ENCODE data around the gene CFAP221.
"Not testable (repeated sequence)": the region's sequence is repeated elsewhere in the genome, so short reads cannot be mapped to it uniquely, and the experiment has no call there.

The CFAP221 gene

GRCh38 chr2:119605096-119605495 is 60.8 kb downstream of the CFAP221 start:
- no peak for TF ChIP-seq ZFX (IDR thresholded peaks at IDR 0.05)
- TF ChIP-seq, protein P1, sequence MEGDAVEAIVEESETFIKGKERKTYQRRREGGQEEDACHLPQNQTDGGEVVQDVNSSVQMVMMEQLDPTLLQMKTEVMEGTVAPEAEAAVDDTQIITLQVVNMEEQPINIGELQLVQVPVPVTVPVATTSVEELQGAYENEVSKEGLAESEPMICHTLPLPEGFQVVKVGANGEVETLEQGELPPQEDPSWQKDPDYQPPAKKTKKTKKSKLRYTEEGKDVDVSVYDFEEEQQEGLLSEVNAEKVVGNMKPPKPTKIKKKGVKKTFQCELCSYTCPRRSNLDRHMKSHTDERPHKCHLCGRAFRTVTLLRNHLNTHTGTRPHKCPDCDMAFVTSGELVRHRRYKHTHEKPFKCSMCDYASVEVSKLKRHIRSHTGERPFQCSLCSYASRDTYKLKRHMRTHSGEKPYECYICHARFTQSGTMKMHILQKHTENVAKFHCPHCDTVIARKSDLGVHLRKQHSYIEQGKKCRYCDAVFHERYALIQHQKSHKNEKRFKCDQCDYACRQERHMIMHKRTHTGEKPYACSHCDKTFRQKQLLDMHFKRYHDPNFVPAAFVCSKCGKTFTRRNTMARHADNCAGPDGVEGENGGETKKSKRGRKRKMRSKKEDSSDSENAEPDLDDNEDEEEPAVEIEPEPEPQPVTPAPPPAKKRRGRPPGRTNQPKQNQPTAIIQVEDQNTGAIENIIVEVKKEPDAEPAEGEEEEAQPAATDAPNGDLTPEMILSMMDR (conservative IDR thresholded peaks at IDR 0.05), result no peak
- no peak overlapping the region for H3K27ac ChIP-seq

GRCh38 chr2:119606674-119607073 is 62.4 kb downstream of the CFAP221 start:
- no peak overlapping the region for H3K27ac ChIP-seq
- TF ChIP-seq, protein P1 (conservative IDR thresholded peaks at IDR 0.05), result no peak
- TF ChIP-seq ZFX (IDR thresholded peaks at IDR 0.05), result no peak

GRCh38 chr2:119608553-119608952 is 64.3 kb downstream of the CFAP221 start:
- H3K27ac ChIP-seq, result no peak overlapping the region
- no peak for TF ChIP-seq ZFX (IDR thresholded peaks at IDR 0.05)
- TF ChIP-seq, protein P1 (conservative IDR thresholded peaks at IDR 0.05), result no peak

DNA sequence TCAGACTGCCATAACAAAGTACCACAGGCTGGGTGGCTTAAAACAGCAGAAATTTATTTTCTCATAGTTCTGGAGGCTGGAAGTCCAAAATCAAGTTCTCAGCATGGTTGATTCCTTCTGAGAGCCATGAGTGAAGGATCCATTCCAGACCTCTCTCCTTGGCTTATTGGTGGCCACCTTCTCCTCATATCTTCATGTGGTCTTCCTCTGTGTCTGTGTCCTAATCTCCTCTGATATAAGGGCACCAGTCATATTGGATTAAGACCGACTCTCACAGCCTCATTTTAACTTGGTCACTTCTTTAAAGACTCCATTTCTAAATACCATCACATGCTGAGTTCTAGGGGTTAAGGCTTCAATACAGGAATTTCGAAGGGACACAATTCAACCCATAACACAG is 65.1 kb downstream of the CFAP221 start:
- no peak for TF ChIP-seq ZFX (IDR thresholded peaks at IDR 0.05)
- TF ChIP-seq, protein P1 (conservative IDR thresholded peaks at IDR 0.05), result no peak
- H3K27ac ChIP-seq, result no peak overlapping the region

DNA sequence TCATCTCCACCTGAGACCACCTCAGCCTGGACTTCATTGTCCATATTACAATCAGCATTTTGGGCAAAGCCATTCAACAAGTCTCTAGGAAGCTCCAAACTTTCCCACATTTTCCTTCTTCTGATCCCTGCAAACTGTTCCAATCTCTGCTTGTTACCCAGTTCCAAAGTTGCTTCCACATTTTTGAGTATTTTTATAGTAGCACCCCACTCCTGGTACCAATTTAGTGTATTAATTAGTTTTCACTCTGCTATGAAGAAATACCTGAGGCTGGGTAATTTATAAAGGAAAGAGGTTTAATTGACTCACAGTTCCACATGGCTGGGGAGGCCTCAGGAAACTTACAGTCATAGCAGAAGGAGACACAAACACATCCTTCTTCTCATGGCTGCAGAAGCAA is 69.9 kb downstream of the CFAP221 start:
- not testable (repeated sequence) for H3K27ac ChIP-seq

GRCh38 chr2:119616421-119616820 is 72.2 kb downstream of the CFAP221 start:
- H3K27ac ChIP-seq, result no peak overlapping the region
- TF ChIP-seq ZFX (IDR thresholded peaks at IDR 0.05), result no peak
- TF ChIP-seq, protein P1 (conservative IDR thresholded peaks at IDR 0.05), result no peak

GRCh38 chr2:119617455-119617854 is 73.2 kb downstream of the CFAP221 start:
- H3K27ac ChIP-seq, result no peak overlapping the region
- TF ChIP-seq, protein P1 (conservative IDR thresholded peaks at IDR 0.05), result no peak
- TF ChIP-seq ZFX (IDR thresholded peaks at IDR 0.05), result no peak

DNA sequence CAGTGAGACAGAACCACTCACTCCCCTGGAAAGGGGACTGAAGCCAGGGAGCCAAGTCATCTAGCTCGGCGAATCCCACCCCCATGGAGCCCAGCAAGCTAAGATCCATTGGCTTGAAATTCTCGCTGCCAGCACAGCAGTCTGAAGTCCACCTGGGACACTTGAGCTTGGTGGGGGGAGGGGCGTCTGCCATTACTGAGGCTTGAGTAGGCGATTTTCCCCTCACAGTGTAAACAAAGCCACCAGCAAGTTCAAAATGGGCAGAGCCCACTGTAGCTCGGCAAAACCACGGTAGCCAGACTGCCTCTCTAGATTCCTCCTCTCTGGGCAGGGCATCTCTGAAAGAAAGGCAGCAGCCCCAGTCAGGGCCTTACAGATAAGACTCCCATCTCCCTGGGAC is 74.5 kb downstream of the CFAP221 start:
- H3K27ac ChIP-seq, result not testable (repeated sequence)

DNA sequence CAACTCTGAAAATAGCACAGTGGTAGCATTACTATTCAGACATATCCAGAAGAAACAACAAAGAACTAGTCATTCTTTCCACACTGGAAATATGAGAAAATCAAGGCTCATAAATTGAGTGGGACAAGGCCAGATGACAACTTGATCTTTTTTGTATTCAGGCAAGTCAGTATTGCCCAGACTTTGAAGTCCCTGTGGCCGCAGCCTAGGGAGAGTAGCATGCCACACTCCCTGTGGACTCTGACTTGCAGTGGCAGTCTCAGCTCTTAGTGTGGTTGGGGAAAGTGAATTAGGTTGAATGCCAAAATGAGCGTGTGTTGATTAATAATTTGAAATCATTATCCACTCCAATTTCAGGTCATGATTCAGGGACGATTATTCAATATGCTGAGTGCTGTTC is 81.0 kb downstream of the CFAP221 start:
- TF ChIP-seq ZFX (IDR thresholded peaks at IDR 0.05), result no peak
- TF ChIP-seq, protein P1 (conservative IDR thresholded peaks at IDR 0.05), result no peak
- H3K27ac ChIP-seq, result no peak overlapping the region

All from C4-2B (cell line).